ENCODE data around the gene CSH1. TPM values are rescaled to one million over a fixed set of nuclear protein-coding genes. Genes with fewer than 3 reads are reported as not detected.

The CSH1 gene
- total RNA-seq, 3 donors from 2014 or later (not counting 1 experiment from before 2014, with no cell fraction given), result not detected

DNA sequence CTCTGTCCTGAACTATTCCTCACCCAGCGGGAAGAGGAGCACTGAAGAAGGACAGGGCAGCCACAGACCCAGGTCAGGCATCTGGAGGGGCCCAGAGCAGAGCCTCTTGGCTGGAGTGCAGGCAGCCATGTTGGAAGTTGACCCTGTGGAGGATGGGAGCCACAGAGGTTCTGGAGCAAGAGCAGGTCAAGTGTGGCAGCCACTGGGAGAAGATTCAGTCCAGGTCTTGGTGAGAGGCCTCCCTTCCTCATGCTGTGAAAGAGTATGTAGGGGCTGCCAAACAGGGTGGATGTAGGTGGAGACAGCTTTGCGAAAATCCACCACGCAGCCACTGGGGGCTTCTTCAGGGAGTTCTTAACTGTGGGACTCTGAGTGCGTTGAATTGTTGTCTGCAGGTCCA lies 36.3 kb upstream of the CSH1 start:
- ATAC-seq, result no peak
- no peaks in the 10 kb centered on the region for H3K36me3 Mint-ChIP-seq
- Histone ChIP-seq H3K4me1 (ENCODE audit: control insufficient read depth, insufficient read depth, low read length) (peaks cover 45% of the 10 kb centered on the region), H3K27me3 (ENCODE audit: control insufficient read depth, insufficient read depth, low read length) (no peaks in the 10 kb centered on the region), H3K9me3 (ENCODE audit: control insufficient read depth, insufficient read depth, low read length) (no peaks in the 10 kb centered on the region), H3K27ac (ENCODE audit: low read length) (peak overlapping the region; percentile 17), H3K36me3 (ENCODE audit: control insufficient read depth, insufficient read depth, low read length) (peaks cover 14% of the 10 kb centered on the region), H3K4me3 (ENCODE audit: low read length) (peak overlapping the region; percentile 51)
- DNase-seq, result no peak
- peaks cover 13 to 30% of the 10 kb centered on the region in 2 donors for H3K4me1 Mint-ChIP-seq
- H3K27me3 Mint-ChIP-seq (ENCODE audit: low read depth in 2 of 2), result no peaks in the 10 kb centered on the region
- peak overlapping the region; percentile 80 to 95 for H3K27ac Mint-ChIP-seq
- TF ChIP-seq, protein P1, sequence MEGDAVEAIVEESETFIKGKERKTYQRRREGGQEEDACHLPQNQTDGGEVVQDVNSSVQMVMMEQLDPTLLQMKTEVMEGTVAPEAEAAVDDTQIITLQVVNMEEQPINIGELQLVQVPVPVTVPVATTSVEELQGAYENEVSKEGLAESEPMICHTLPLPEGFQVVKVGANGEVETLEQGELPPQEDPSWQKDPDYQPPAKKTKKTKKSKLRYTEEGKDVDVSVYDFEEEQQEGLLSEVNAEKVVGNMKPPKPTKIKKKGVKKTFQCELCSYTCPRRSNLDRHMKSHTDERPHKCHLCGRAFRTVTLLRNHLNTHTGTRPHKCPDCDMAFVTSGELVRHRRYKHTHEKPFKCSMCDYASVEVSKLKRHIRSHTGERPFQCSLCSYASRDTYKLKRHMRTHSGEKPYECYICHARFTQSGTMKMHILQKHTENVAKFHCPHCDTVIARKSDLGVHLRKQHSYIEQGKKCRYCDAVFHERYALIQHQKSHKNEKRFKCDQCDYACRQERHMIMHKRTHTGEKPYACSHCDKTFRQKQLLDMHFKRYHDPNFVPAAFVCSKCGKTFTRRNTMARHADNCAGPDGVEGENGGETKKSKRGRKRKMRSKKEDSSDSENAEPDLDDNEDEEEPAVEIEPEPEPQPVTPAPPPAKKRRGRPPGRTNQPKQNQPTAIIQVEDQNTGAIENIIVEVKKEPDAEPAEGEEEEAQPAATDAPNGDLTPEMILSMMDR (IDR thresholded peaks at IDR 0.05), result no peak
- H3K9me3 Mint-ChIP-seq, result no peaks in the 10 kb centered on the region
- 80% methylated on average over 4 of the region's 4 CpGs for WGBS (ENCODE audit: insufficient coverage)
- H3K4me3 Mint-ChIP-seq, result peak overlapping the region; percentile 91
- intact Hi-C loops (cut with micrococcal nuclease), result no loop called here

DNA sequence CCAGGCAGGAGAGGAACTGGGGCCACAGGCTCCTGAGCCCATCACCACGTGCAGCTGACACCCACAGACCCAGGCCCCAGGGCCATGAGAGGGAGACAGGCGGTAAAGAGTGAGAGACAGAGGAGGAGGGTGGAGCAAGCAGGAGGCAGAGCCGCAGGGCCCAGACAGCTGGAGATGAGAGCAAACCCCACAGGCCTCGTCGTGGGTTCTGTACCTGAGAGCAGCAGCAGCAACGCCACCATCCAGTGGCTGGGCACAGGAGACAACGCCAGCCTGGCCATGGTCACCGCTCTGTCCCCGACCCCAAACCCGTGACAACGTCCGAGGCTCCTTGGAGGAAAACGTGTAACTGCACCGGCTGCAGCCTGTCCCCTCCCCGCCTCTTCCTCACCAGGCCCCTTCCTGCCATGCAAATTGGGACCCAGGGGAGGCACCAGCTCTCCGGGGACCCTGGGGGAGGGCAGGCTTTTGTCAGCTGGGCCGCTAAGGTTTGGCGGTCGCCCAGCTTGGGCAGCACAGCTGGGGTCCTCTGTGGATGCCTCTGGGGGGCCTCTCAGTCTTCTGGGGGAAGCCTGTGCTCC lies 35.7 kb upstream of the CSH1 start, which contains the start of gene CD79B:
Gene CD79B (minus strand): TSS at position 351 of the 581 bp plus-strand sequence. CDS start 70 bp downstream, at position 281.
- peak; percentile 68 to 82 (median 76) for ATAC-seq
- intact Hi-C loops (cut with micrococcal nuclease), result no loop called here
- H3K4me3 Mint-ChIP-seq, result peak within 1 kb of the TSS; percentile 91
- Histone ChIP-seq H3K27ac (ENCODE audit: low read length) (peak within 1 kb of the TSS; percentile 17), H3K27me3 (ENCODE audit: control insufficient read depth, insufficient read depth, low read length) (no peaks in the 10 kb centered on the region), H3K4me3 (ENCODE audit: low read length) (peak within 1 kb of the TSS; percentile 51), H3K36me3 (ENCODE audit: control insufficient read depth, insufficient read depth, low read length) (peaks cover 14% of the 10 kb centered on the region), H3K9me3 (ENCODE audit: control insufficient read depth, insufficient read depth, low read length) (no peaks in the 10 kb centered on the region), H3K4me1 (ENCODE audit: control insufficient read depth, insufficient read depth, low read length) (peaks cover 48% of the 10 kb centered on the region)
- peak within 1 kb of the TSS; percentile 80 to 95 for H3K27ac Mint-ChIP-seq
- WGBS (ENCODE audit: insufficient coverage), result 7% methylated on average over 19 of the region's 19 CpGs
- TF ChIP-seq, protein P1 (IDR thresholded peaks at IDR 0.05), result no peak
- peaks cover 13 to 30% of the 10 kb centered on the region in 2 donors for H3K4me1 Mint-ChIP-seq
- H3K9me3 Mint-ChIP-seq, result no peaks in the 10 kb centered on the region
- H3K36me3 Mint-ChIP-seq, result no peaks in the 10 kb centered on the region
- no peaks in the 10 kb centered on the region for H3K27me3 Mint-ChIP-seq (ENCODE audit: low read depth in 2 of 2)
- DNase-seq, result peak; percentile 28 to 55

DNA sequence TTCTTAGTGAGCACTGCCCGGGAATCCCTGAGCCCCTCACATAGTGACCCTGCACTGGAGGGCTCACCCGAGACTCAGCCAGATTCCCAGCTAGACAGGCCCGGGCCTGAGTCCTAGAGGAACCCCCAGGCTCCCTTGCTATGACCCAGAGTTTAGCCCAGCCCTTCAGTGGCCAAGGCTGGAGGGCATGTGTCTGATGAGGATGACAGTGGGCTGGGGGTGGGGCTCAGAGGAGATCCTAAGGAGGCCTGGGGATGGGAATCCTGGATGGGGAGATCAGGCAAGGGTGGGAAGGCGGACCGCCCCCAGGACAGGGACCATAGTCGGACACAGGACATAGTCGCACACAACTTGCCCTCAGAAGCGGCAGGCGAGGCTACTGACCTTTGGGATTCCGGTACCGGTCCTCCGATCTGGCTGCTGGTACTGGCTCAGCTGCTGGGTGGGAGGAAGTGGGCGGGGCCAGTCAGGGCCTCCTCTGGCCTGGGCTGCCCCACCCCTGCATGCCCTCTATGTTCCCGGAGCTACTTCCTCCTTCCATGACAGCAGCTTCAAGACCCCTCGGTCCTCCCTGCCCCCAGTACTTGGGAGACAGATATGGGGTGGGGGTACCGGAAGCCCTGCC lies 34.7 kb upstream of the CSH1 start:
- WGBS (ENCODE audit: insufficient coverage), result 33% methylated on average over 15 of the region's 16 CpGs
- DNase-seq (peak; percentile 53 to 76), ATAC-seq (peak; percentile 74 to 83 (median 79))
- Histone ChIP-seq H3K27me3 (ENCODE audit: control insufficient read depth, insufficient read depth, low read length) (no peaks in the 10 kb centered on the region), H3K9me3 (ENCODE audit: control insufficient read depth, insufficient read depth, low read length) (no peaks in the 10 kb centered on the region), H3K27ac (ENCODE audit: low read length) (peak overlapping the region; percentile 17), H3K4me3 (ENCODE audit: low read length) (peak overlapping the region; percentile 51), H3K36me3 (ENCODE audit: control insufficient read depth, insufficient read depth, low read length) (peaks cover 14% of the 10 kb centered on the region), H3K4me1 (ENCODE audit: control insufficient read depth, insufficient read depth, low read length) (peaks cover 48% of the 10 kb centered on the region)
- Mint-ChIP-seq H3K9me3 (no peaks in the 10 kb centered on the region), H3K27me3 (ENCODE audit: low read depth in 2 of 2) (no peaks in the 10 kb centered on the region), H3K27ac (peak overlapping the region; percentile 43 to 95), H3K4me3 (peak overlapping the region; percentile 91), H3K36me3 (no peaks in the 10 kb centered on the region), H3K4me1 (peaks cover 13 to 30% of the 10 kb centered on the region in 2 donors)
- TF ChIP-seq, protein P1 (IDR thresholded peaks at IDR 0.05), result no peak
- intact Hi-C loops (cut with micrococcal nuclease), result no loop called here
